HG02885 (cell line): Measurements from ENCODE around the gene KLK1.

ENCODE experiments used
- ATAC-seq: cut with Tn5 transposase; IDR thresholded peaks from one replicate; pipeline ENCODE4 v1.9.1; 2021; ENCODE audit warnings: mild to moderate bottlenecking; ENCODE audit not compliant: unreplicated experiment, poor library complexity

The KLK1 gene

GRCh38 chr19:50836543-50837195 lies 13.1 kb upstream of the KLK1 start:
- ATAC-seq, result no peak

- ATAC-seq, result peak; percentile 80
These were observed 12.4 kb upstream of the KLK1 start for GRCh38 chr19:50835785-50836542.

- no peak for ATAC-seq
These were observed 11.7 kb upstream of the KLK1 start for GRCh38 chr19:50835103-50835784.

- ATAC-seq, result no peak
These were observed 10.2 kb upstream of the KLK1 start for GRCh38 chr19:50833802-50834167.

GRCh38 chr19:50833117-50833801 lies 9.7 kb upstream of the KLK1 start, which contains the start of gene KLK15:
Gene KLK15 (minus strand): TSS chr19:50833574. CDS start chr19:50831492, 2,082 bp downstream.
- ATAC-seq, result no peak

GRCh38 chr19:50832666-50833065 lies 9.1 kb upstream of the KLK1 start:
- no peak for ATAC-seq

GRCh38 chr19:50831026-50831396 lies 7.4 kb upstream of the KLK1 start:
- ATAC-seq, result no peak

GRCh38 chr19:50830266-50831025 lies 6.9 kb upstream of the KLK1 start:
- ATAC-seq, result no peak

- ATAC-seq, result no peak
These were observed 6.2 kb upstream of the KLK1 start for GRCh38 chr19:50829801-50830200.

GRCh38 chr19:50827476-50827875 lies 3.9 kb upstream of the KLK1 start:
- ATAC-seq, result no peak

GRCh38 chr19:50826492-50827240 lies 3.1 kb upstream of the KLK1 start:
- ATAC-seq, result no peak

- ATAC-seq, result no peak
These were observed 852 bp downstream of the KLK1 start for GRCh38 chr19:50822661-50823208.

- no peak for ATAC-seq
These were observed 2.0 kb downstream of the KLK1 start for GRCh38 chr19:50821622-50822021.

GRCh38 chr19:50821248-50821612 lies 2.4 kb downstream of the KLK1 start:
- no peak for ATAC-seq

- ATAC-seq, result no peak
These were observed 2.9 kb downstream of the KLK1 start for GRCh38 chr19:50820549-50821247.

GRCh38 chr19:50820086-50820485 lies 3.5 kb downstream of the KLK1 start:
- ATAC-seq, result no peak

GRCh38 chr19:50819636-50820035 lies 4.0 kb downstream of the KLK1 start:
- ATAC-seq, result no peak

GRCh38 chr19:50818859-50819472 lies 4.6 kb downstream of the KLK1 start:
- no peak for ATAC-seq
